HG02852 (cell line): ENCODE data around the gene ZC3H15.
A peak's percentile ranks its signal among the peaks of the same experiment; 100 is the strongest.
"Not testable (repeated sequence)": the region's sequence is repeated elsewhere in the genome, so short reads cannot be mapped to it uniquely, and the experiment has no call there.

Experiments used
- ATAC-seq: cut with Tn5 transposase; IDR thresholded peaks from one replicate; pipeline ENCODE4 v1.9.1; 2021; ENCODE audit warnings: mild to moderate bottlenecking, moderate library complexity; ENCODE audit not compliant: unreplicated experiment

Gene ZC3H15

DNA sequence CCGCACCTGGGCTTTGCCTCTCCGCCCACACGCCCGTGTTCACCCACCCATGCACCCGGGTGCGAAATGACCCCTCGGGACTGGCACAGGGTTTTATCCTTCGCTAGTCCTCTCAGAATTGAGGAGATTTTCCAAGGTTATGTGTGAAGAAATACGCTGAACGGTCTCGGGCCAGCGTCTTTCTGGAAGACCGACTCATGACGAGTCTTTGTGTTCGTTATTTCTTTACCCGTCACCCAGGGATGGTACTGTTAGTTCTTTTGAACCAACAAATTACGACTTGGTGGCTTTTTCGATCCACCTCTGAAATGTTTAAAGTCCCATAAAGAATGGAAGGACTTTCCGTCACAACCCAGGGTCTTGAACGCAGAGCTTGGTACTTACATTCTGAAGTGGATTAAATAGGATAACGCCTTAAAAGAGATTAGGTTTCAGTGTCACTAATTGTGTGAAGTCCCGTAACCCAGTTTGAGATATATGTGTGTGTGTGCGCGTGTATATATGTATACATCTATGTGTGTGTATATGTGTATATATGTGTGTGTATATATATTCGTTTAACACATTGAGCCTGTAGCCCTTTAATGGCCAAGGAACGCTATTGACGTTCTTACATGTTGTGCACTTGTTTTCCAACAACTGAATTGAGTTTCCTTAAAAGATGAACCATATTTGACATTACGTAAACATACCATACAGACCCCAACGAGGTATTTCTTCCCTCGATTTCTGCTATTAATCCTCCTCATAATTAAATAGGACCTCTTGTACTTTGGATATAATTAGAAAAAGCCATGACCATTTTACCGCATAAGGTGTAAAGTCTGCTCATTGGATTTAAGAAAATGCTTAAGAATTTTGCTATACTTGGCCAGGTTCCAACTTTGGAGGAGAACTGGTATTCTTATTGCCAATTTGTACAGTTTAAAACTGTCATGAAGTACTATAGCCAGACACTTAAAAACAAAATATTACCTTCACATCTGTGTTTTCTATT lies 889 bp downstream of the ZC3H15 start:
- peak; percentile 0 for ATAC-seq

DNA sequence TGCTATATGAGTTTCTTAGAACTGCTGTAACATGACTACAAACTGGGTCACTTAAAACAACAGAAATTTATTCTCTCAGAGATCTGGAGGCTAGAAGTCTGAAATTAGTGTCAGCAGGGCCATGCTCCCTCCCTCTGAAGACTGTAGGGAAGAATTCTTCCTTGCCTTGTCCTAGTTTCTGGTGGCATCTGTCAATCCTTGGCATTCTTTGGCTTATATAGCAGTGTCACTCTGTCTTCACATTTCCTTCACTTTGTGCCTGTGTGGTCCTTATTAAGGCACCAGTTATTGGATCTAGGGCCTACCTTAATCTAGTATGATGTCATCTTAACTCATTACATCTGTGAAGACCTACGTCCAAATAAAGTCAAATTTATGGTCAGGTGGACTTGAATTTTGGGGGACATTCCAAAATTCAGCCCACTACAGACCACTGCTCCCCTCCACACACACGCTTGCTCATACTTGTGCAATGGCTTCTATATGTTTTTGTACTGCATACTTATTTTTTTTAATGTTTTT lies 7.6 kb downstream of the ZC3H15 start:
- ATAC-seq: no peak

GRCh38 chr2:186496401-186496800 lies 10.3 kb downstream of the ZC3H15 start:
- ATAC-seq: no peak

DNA sequence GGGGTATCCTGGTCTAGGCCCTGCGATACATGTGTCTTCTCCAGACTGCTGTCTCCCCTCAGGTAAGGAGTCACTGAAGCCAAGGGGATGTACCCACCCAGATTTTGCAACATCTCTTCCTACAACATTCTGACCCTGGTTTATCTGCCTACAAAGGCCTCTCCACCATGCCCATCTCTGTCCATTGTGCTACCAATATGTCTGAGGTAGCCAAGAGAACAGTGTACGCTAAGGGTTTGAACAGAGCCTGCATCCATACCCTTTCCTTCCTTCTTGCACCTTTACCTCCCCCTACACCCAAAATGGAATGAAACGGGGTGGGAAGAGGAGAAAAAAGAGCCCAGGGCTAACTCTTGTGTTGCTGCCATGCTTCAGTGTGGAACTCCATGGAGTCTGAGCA lies 11.9 kb downstream of the ZC3H15 start:
- no peak for ATAC-seq

GRCh38 chr2:186498834-186499233 lies 12.8 kb downstream of the ZC3H15 start:
- no peak for ATAC-seq

- ATAC-seq: no peak
Observed at GRCh38 chr2:186503827-186504606, 18.0 kb downstream of the ZC3H15 start.

GRCh38 chr2:186508263-186508662 lies 22.2 kb downstream of the ZC3H15 start:
- no peak for ATAC-seq

DNA sequence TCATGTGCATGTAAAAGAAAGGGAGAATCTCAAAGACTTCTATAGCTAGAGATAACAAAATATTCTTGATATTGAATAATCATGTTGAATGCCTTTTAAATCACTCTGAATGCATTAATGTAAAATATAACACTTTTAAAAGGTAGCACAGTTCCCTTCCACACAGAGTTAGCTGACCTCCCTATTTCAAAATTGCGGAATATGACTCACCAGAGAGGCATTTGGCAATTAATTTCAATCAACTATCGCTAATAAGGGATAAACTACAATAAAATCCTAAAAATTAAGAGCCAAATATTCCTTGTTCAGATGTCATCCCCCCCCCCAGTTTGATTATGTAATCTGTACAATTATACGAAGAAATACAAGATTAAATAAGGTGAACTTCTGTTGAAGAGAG lies 29.3 kb downstream of the ZC3H15 start:
- no peak for ATAC-seq

DNA sequence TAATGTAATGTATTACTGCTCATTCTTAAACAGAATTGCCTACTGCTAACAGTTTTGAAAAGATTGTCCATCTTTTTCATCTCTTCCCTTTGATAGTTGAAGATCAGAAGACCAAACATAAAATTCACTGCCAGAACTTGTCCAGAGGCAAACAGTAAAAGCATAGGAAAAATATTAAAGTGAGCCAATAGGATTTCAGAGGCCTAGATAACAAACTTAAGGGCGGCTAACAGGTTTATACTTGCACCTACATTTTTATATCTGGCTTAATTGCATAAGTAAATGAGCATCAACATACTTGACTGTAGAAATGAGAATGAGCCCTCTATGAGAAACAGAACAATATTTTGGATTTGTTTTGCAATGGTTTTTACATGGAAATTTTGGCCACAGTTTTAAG lies 30.3 kb downstream of the ZC3H15 start:
- no peak for ATAC-seq

GRCh38 chr2:186517090-186517489 lies 31.0 kb downstream of the ZC3H15 start:
- ATAC-seq: no peak

DNA sequence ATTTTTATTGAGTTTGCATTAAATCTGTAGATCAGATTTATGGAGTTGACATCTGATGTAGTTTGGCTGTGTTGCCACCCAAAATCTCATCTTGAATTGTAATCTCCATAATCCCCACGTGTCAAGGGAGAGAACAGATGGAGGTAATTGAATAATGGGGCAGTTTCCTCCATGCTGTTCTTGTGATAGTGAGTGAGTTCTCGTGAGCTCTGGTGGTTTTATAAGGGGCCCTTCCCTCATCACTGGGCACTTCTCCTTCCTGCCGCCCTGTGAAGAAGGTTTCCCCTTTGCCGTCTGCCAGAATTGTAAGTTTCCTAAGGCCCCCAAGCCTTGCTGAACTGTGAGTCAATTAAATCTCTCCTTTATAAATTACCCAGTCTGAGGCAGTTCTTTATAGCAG lies 32.2 kb downstream of the ZC3H15 start:
- ATAC-seq: no peak

DNA sequence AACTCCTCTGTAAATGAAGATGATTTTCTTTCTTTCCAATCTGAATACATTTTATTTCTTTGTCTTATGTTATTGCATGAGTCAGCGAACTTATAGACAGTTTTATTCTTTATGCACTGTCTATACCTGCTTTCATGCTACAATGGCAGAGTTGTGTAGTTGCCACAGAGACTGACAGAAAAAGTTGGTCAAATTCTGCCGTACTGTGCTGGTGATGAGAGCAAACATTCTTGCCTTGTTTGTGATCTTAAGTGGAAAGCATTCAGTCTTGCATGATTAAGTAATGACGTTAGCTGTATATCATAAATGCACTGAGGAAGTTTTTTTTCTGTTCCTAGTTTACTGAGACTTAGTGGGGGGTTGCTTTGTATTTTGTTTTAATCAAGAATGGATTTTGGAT lies 32.9 kb downstream of the ZC3H15 start:
- ATAC-seq: no peak

GRCh38 chr2:186521570-186522153 lies 35.6 kb downstream of the ZC3H15 start:
- not testable (repeated sequence) for ATAC-seq

- no peak for ATAC-seq
Observed at GRCh38 chr2:186522450-186522849, 36.4 kb downstream of the ZC3H15 start.

DNA sequence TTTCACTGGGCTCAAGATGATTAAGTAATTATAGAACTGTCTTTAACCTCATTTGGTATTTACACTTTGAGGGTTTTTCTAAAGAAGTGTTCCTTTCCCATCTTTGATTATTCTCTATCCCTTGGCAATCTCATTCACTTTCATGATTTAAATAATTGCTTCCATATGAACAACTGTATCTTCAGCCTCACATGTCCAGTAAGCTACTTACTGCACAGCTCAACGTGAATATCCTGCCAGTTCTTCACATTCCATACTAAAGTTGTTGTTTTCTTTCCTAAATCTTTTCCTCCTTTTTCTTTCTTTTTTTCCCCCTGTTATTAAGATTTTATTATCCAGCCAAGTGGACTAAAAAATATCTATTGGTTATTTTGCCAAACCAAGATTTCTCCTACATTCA lies 37.7 kb downstream of the ZC3H15 start:
- no peak for ATAC-seq

GRCh38 chr2:186526281-186526680 lies 40.2 kb downstream of the ZC3H15 start:
- no peak for ATAC-seq

DNA sequence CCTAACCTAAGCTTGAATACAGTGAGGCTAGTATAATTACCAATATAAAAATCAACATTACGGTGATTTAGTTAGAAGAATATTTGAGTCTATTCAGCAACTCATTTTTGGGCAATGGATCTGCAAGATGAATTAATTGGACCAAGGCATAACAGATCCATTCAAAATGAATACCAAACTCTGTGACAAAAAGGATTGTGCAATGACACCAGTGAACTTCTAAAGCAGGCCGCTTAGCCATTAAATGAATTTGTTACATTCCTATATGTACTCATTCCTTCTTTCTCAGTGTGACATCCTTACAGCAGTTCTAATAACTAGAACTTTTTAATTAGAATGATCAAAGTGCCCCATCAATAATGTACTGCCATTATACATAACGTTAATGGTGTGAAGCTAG lies 44.3 kb downstream of the ZC3H15 start:
- ATAC-seq: no peak

DNA sequence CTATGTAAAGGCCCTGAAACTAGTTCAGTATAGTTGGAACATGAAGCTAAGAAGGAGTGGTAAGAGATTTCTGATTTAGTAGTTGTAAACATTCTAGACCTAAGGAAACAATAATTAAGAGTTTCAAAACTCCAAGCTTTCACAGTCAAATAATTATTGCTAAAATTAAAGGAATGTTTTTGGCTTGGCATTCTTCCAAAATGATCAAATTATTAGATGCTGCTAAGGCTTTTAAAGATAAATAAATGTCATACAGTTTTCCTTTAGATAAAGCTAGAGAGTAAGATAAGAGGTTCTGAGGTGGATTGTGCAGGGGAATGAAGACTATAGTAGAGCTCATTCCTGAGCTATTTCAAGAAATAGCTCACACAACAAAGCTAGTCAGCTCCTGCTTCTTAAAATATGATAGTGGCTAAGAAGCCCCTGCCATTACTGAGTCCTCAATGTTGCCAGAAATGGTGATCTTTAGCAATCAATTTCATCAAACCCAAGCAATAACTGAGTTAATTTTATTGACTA lies 45.3 kb downstream of the ZC3H15 start:
- no peak for ATAC-seq

DNA sequence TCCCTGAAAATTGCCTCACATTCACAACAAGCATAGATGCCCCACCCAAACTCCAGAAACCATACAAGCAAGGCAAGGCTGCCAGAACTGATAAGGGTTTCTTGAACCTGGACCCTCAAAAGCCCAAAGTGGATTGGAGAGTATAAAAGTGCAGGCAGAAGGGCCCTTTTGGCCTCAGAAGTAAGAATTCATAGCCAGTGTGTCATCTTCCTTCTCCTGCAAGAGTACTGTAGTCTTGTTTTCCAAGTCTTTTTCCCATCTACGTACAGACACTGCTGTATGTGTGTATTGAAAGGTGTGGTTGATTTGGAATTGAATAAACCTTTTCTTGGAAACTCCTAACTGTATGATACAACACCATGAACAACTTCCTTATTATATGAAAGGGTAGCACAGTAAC lies 46.8 kb downstream of the ZC3H15 start:
- no peak for ATAC-seq

DNA sequence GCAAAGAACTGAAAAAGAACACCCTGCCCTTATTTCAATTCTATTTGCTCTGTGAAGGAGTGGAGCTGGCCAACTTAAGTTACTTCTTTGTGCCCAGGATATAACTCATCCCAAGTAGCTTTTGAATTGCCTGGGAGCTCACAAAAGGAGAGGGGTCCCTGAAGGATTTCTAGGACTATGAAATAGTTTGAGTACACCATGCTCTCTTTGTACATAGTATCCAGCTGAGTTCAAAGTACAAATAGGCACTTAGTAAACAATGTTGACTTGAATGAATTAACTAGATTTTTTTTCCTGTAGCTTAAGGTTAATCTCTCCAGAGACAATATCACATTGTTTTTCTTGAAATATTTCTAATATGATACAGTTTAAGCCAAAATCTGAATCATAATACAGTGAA lies 47.7 kb downstream of the ZC3H15 start:
- ATAC-seq: no peak

- ATAC-seq: no peak
Observed at GRCh38 chr2:186534406-186534805, 48.3 kb downstream of the ZC3H15 start.
